Heart right ventricle (tissue), 16 donors: ENCODE results near the gene AK3. TPM values are rescaled to one million over a fixed set of nuclear protein-coding genes. Genes with fewer than 3 reads are reported as not detected.

Experiments used
- ATAC-seq, 8 donors: fragments of 200-7000 bp; cut with Tn5 transposase; one replicate each; pipeline ENCODE4 v1.9.1; 2020; ENCODE audit warnings: mild to moderate bottlenecking in 8 of 8, moderate library complexity in 8 of 8, moderate number of reproducible peaks in 1 of 8
- DNase-seq, 2 donors: peaks; one replicate each; pipeline ENCODE4 v3.0.0-alpha.2; 2020
- H3K27ac ChIP-seq, 10 donors: fragments of 200-600 bp; sonication (generic) in 2 of 10; one replicate each; pipeline versions ENCODE4 v1.5.0 to v1.8.0; 2020 to 2022; ENCODE audit warnings: mild to moderate bottlenecking in 3 of 10
- H3K27me3 ChIP-seq, 7 donors: fragments of 200-600 bp; one replicate each; pipeline ENCODE4 v1.8.0; 2021 to 2022; ENCODE audit warnings: mild to moderate bottlenecking in 2 of 7
- H3K36me3 ChIP-seq, 9 donors: fragments of 200-600 bp; sonication (generic) in 1 of 9; one replicate each; pipeline versions ENCODE4 v1.5.0 to v1.8.0; 2020 to 2022; ENCODE audit warnings: mild to moderate bottlenecking in 2 of 9
- H3K4me1 ChIP-seq, 9 donors: fragments of 200-600 bp; sonication (generic) in 1 of 9; one replicate each; pipeline versions ENCODE4 v1.5.0 to v1.8.0; 2020 to 2022; ENCODE audit warnings: mild to moderate bottlenecking in 4 of 9
- H3K4me3 ChIP-seq, 10 donors: fragments of 200-600 bp; sonication (generic) in 2 of 10; one replicate each; pipeline versions ENCODE4 v1.5.0 to v1.8.0; 2020 to 2022; ENCODE audit warnings: mild to moderate bottlenecking in 7 of 10, moderate library complexity in 2 of 10
- H3K9me3 ChIP-seq, 11 donors: fragments of 200-600 bp in 10 of 11; sonication (generic) in 2 of 11; one replicate each; pipeline versions ENCODE4 v1.5.0 to v1.8.0; 2013 to 2022; ENCODE audit warnings: mild to moderate bottlenecking in 2 of 11, control low read depth in 1 of 11, moderate library complexity in 1 of 11
- WGBS, 2 donors: extraction: QIAGEN DNeasy Blood & Tissue Kit; methylation state at CpG; one replicate each; pipeline ENCODE4 v1.1.7; 2013; ENCODE audit warnings: inconsistent platforms in 1 of 2; 5-methylcytosine and 5-hydroxymethylcytosine counted together
- intact Hi-C, 10 donors: fragments of 100-400 bp; cut with DNase I; formaldehyde crosslinking; loops; one replicate each; pipeline versions ENCODE4 v1.11.1 to v1.14.2; 2022
- polyA plus RNA-seq, 2 donors: library from polyadenylated mRNA; stranded (reverse); fragments of 200-250 nt; gene quantifications; one replicate each; pipeline ENCODE4 v1.2.3, GENCODE V29; 2013
- total RNA-seq, 10 donors: library from RNA; stranded (reverse); fragmentation: NEBNext Ultra II Directional in 3 of 10; extraction: Animal tissue kit (Norgen Biotek cat#: 25700) in 3 of 10; gene quantifications; one replicate each; pipeline versions ENCODE4 v1.2.1 to v1.2.4, GENCODE V29; 2021 to 2023
- TF ChIP-seq, protein P1 (sequence below), 9 donors: fragments of 200-600 bp; sonication (generic) in 2 of 9; IDR thresholded peaks; one replicate each; pipeline versions ENCODE4 v1.5.0 to v1.8.0; 2021 to 2022; ENCODE audit warnings: antibody characterized with exemption in 9 of 9, mild to moderate bottlenecking in 5 of 9, moderate library complexity in 1 of 9
- donor health status: Arrhythmogenic right ventricular cardiomyopathy.
- donor health status: ischemic (EF 13 %, LVEDD 7.1; RV severe dilation, severe dysfunction).
- donor health status: healthy with polysubstance abuse.
- donor health status: DM: no; HTN: yes; CAD: no.
- donor health status: DM: no; HTN: no; CAD: no.
- donor health status: ischemic (EF 25% LVEDD 6.9; RV normal size, moderate dysfunction).
- donor health status: ischemic (EF 25% LVEDD 5.7; RV mildly dilated, moderate dysfunction).
- donor health status: healthy.
- donor health status: DM: yes; HTN: yes; CAD: no.
- donor health status: Ischemic cardiomyopathy.
- donor health status: ischemic (EF 35%, LVEDD 5.7; RV mildly dilated, moderate dysfunction).
- donor health status: nonischemic (EF 11% LVEDD 7.7; RV severe dilation, severe dysfunction).
- donor health status: DM: yes; HTN: yes; CAD: no.
- donor health status: PGD.
- donor health status: ischemic (EF 29% LVEDD 5.4; RV normal size, mild dysfunction).
- donor health status: nonischemic (EF 23%, LVEDD 6.1; RV moderate dilation, normal function).

Gene AK3
- total and polyA plus RNA-seq, 12 donors, result 32.9 to 217 (median 138) TPM

DNA sequence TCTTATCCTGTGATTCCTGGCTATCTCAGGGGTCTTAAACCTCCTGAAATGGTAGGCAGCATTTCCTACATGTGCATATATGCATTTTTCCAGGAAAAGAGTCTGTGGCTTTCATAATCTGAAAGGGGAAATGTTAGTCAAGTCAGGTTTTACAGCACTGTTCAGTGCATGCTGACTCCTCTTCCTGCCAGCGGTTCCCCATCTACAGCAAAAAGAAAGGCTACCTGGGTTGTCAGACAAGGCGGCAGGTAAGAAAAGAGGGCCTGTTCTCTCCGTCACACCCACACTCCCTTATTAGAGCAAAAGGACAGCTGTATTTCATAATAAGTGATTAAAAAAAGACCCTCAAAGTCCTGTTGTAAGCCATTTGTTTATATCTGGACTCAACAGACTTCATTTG, 70.4 kb downstream of the AK3 start:
- Histone ChIP-seq H3K4me3 (no peak overlapping the region), H3K36me3 (no peaks in the 10 kb centered on the region), H3K27ac (no peak overlapping the region), H3K27me3 (no peaks in the 10 kb centered on the region), H3K9me3 (no peaks in the 10 kb centered on the region), H3K4me1 (peaks cover 0 to 14% (median 4%) of the 10 kb centered on the region in 9 donors)
- DNase-seq, result no peak
- TF ChIP-seq, protein P1, sequence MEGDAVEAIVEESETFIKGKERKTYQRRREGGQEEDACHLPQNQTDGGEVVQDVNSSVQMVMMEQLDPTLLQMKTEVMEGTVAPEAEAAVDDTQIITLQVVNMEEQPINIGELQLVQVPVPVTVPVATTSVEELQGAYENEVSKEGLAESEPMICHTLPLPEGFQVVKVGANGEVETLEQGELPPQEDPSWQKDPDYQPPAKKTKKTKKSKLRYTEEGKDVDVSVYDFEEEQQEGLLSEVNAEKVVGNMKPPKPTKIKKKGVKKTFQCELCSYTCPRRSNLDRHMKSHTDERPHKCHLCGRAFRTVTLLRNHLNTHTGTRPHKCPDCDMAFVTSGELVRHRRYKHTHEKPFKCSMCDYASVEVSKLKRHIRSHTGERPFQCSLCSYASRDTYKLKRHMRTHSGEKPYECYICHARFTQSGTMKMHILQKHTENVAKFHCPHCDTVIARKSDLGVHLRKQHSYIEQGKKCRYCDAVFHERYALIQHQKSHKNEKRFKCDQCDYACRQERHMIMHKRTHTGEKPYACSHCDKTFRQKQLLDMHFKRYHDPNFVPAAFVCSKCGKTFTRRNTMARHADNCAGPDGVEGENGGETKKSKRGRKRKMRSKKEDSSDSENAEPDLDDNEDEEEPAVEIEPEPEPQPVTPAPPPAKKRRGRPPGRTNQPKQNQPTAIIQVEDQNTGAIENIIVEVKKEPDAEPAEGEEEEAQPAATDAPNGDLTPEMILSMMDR (IDR thresholded peaks at IDR 0.05), result no peak
- 90 to 91% methylated on average over 3 of the region's 3 CpGs for WGBS, 2 donors
- intact Hi-C loops, result no loop called here
- no peak for ATAC-seq

DNA sequence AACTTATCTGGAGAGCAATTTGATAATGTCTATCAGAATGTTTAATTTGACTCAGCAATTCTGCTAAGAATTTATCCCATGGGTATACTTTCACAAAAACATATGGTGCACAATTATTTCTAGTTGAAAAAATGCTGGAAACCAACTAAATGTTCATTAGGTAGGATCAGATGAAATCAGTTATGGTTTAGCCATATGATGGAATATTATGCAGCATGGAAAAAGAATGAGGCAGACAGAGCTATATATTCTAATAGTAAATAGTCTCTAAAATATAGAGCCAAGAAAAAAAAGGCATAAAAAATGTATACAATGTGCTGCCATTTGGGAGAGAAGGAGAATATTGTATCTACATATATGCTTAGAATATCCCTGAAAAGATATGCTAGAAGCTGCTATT, 71.1 kb downstream of the AK3 start:
- no peak overlapping the region for H3K27ac ChIP-seq
- no peak for ATAC-seq
- H3K9me3 ChIP-seq, result no peaks in the 10 kb centered on the region
- TF ChIP-seq, protein P1 (IDR thresholded peaks at IDR 0.05), result no peak
- no peak overlapping the region for H3K4me3 ChIP-seq
- intact Hi-C loops, result loop anchor here in 1 of 10 donors (10.0 kb wide), 1 partner anchor 315 kb away; the partner anchor contains the start of gene JAK2
- no peak for DNase-seq
- no peaks in the 10 kb centered on the region for H3K27me3 ChIP-seq
- H3K4me1 ChIP-seq, result peaks cover 0 to 21% (median 11%) of the 10 kb centered on the region in 9 donors
- no peaks in the 10 kb centered on the region for H3K36me3 ChIP-seq

- Histone ChIP-seq H3K27ac (no peak overlapping the region), H3K9me3 (no peaks in the 10 kb centered on the region), H3K36me3 (no peaks in the 10 kb centered on the region), H3K4me3 (no peak overlapping the region), H3K27me3 (no peaks in the 10 kb centered on the region), H3K4me1 (peaks cover 0 to 34% (median 24%) of the 10 kb centered on the region in 9 donors)
- ATAC-seq (no peak), DNase-seq (no peak)
- TF ChIP-seq, protein P1 (IDR thresholded peaks at IDR 0.05), result no peak
- WGBS, 2 donors, result 83 to 85% methylated on average over 2 of the region's 2 CpGs
- intact Hi-C loops, result loop anchor here in 1 of 10 donors (10.0 kb wide), 1 partner anchor 316 kb away; the partner anchor contains the start of gene JAK2
Observed at GRCh38 chr9:4668604-4669003, 72.4 kb downstream of the AK3 start.

GRCh38 chr9:4667681-4668080, 73.3 kb downstream of the AK3 start:
- DNase-seq (no peak), ATAC-seq (no peak)
- Histone ChIP-seq H3K4me3 (no peak overlapping the region), H3K4me1 (peaks cover 0 to 44% (median 33%) of the 10 kb centered on the region in 9 donors), H3K9me3 (no peaks in the 10 kb centered on the region), H3K36me3 (no peaks in the 10 kb centered on the region), H3K27me3 (no peaks in the 10 kb centered on the region), H3K27ac (no peak overlapping the region)
- intact Hi-C loops, result loop anchor here in 1 of 10 donors (10.0 kb wide), 1 partner anchor 317 kb away; the partner anchor contains the start of gene JAK2
- TF ChIP-seq, protein P1 (IDR thresholded peaks at IDR 0.05), result no peak
- 98 to 100% methylated on average over 1 of the region's 1 CpG for WGBS, 2 donors
